Activated naive CD4-positive, alpha-beta T cell treated with anti-CD3 and anti-CD28 coated beads, Interleukin-2, amount 50 U/mL, for 24 hours (primary cell): Measurements from ENCODE around the gene CCR7.
"Not testable (repeated sequence)": the region's sequence is repeated elsewhere in the genome, so short reads cannot be mapped to it uniquely, and the experiment has no call there.

Source experiments
- H3K27ac Mint-ChIP-seq: one replicate; pipeline ENCODE4 v1.8.0; 2021; ENCODE audit warnings: mild to moderate bottlenecking, mixed read lengths
- H3K27me3 Mint-ChIP-seq: one replicate; pipeline ENCODE4 v1.8.0; 2021; ENCODE audit warnings: mixed read lengths
- H3K36me3 Mint-ChIP-seq: one replicate; pipeline ENCODE4 v1.8.0; 2021; ENCODE audit warnings: mixed read lengths
- H3K4me1 Mint-ChIP-seq: one replicate; pipeline ENCODE4 v1.8.0; 2021; ENCODE audit warnings: mixed read lengths
- H3K4me3 Mint-ChIP-seq: one replicate; pipeline ENCODE4 v1.8.0; 2021; ENCODE audit warnings: mild to moderate bottlenecking, mixed read lengths
- H3K9me3 Mint-ChIP-seq: one replicate; pipeline ENCODE4 v1.8.0; 2021; ENCODE audit warnings: mixed read lengths

Gene CCR7

DNA sequence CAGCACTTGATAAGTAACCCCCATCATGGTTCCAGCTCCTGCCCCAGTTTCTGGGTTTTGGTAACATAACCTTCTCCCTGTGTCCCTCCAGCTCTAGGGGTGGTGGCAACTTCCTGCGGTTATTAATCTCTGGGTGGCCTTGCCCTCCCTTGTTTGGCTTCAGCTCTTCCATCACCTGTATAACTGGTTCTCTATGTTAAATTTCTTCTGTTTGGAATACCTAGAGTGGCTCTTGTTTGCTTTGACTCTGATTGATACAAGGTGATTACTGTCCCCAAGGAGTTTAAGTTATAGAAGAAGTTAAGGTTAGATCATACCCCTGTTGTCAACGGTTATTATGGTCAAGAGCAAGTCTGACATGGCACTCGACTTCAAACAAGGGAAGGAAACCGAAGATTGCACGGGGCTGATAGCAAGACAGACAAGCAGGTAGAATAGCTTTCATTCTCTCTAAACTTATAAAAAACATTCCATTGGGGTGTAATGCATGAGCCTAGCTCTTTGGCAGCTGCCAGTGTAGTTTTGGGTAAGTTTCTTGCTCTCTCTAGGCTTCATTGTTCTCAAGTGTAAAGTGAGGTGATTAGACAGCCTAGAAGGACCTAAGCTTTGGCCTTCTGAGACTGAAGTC lies 11.0 kb upstream of the CCR7 start:
- Mint-ChIP-seq H3K27ac (peak overlapping the region; percentile 60), H3K9me3 (peaks cover 8% of the 10 kb centered on the region), H3K36me3 (peaks cover 20% of the 10 kb centered on the region), H3K27me3 (no peaks in the 10 kb centered on the region), H3K4me3 (peak overlapping the region; percentile 47), H3K4me1 (peaks cover 83% of the 10 kb centered on the region)

DNA sequence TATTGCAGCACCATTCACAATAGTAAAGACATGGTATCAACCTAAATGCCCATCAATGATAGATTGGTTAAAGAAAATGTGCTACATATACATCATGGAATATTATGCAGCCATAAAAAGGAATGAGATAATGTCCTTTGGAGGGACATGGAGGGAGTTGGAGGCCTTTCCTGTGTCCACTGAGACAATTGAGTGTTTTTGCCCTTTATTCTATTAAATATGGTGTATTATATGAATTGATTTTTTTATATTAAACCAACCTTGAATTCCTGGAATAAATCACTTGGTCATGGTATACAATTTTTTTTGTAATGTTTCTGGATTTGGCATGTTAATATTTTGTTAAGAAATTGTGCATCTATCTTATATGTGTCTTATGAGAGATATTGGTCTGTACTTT lies 9.0 kb upstream of the CCR7 start:
- peaks cover 23% of the 10 kb centered on the region for H3K36me3 Mint-ChIP-seq
- H3K9me3 Mint-ChIP-seq, result peaks cover 12% of the 10 kb centered on the region
- H3K27me3 Mint-ChIP-seq, result no peaks in the 10 kb centered on the region
- peaks cover 85% of the 10 kb centered on the region for H3K4me1 Mint-ChIP-seq
- no peak overlapping the region for H3K27ac Mint-ChIP-seq
- no peak overlapping the region for H3K4me3 Mint-ChIP-seq

DNA sequence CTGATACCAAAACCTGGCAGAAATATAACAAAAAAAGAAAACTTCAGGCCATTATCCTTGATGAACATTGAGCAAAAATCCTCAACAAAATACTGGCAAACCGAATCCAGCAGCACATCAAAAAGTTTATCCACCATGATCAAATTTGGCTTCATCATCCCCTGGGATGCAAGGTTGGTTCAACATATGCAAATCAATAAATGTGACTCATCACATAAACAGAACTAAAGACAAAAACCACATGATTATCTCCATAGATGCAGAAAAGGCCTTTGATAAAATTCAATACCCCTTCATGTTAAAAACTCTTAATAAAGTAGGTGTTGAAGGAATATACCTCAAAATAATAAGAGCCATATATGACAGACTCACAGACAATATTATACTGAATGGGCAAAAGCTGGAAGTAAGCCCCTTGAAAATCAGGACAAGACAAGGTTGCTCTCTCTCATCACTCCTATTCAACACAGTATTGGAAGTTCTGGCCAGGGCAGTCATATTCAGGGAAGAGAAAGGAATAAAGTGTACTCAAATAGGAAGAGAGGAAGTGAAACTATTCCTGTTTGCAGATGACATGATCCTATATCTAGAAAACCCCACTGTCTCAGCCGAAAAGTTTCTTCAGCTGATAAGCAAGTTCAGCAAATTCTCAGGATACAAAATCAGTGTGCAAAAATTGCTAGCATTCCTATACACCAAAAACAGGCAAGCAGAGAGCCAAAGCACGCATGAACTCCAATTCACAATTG lies 7.1 kb upstream of the CCR7 start:
- not testable (repeated sequence) for H3K4me3 Mint-ChIP-seq, H3K27me3 Mint-ChIP-seq, H3K27ac Mint-ChIP-seq
- Mint-ChIP-seq H3K9me3 (peaks cover 12% of the 10 kb centered on the region), H3K4me1 (peaks cover 82% of the 10 kb centered on the region), H3K36me3 (peaks cover 23% of the 10 kb centered on the region)

DNA sequence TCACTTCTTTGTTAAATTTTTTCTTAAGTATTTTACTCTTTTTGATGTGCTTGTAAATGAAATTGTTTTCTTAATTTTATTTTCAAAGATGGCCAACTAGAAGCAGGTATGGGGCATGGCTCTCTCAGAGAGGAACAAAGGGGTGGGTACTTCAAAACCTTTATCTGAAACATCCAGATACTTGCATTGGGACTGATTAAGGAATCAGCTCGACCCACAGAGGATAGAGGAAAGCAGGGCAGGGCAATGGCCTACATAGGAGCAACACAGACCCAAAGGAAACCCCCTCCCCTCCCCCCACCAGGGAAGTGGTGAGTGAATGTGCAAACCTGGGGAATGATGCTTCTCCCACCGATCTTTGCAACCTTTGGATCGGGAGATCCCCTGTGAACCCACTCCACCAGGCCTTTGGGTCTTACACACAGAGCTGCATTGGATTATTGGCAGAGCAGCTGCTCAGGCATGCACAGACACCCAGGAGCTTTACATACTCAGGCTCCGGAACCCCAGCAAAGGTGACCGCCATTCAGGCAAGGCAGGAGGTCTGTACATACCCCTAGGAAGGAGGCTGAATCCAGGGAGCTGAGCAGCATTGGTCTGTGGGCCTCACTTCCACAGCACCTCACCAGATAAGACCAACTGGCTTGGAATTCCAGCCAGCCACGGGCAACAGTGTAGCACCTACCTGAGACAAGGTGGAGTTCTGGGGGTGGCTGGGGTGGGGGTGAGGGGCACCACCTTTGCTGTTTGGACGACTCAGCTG lies 3.0 kb upstream of the CCR7 start:
- H3K9me3 Mint-ChIP-seq, result peaks cover 12% of the 10 kb centered on the region
- H3K27ac Mint-ChIP-seq, result peak overlapping the region; percentile 60
- peaks cover 16% of the 10 kb centered on the region for H3K36me3 Mint-ChIP-seq
- H3K4me1 Mint-ChIP-seq, result peaks cover 82% of the 10 kb centered on the region
- H3K27me3 Mint-ChIP-seq, result no peaks in the 10 kb centered on the region
- H3K4me3 Mint-ChIP-seq, result no peak overlapping the region

DNA sequence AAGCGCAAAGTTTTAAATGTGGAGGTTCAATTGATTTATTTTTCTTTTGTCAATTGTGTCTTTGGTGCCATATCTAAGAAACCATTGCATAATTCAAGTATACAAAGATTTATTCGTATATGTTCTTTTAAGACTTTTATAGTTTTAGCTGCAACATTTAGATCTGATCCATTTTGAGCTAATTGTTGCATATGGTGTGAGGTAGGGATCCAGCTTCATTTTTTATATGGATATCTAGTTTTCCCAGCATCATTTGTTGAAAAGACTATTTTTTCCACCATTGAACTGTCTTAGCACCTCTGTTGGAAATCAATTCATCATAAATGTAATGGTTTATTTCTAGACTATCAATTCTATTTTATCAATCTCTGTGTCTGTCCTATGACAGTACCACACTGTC lies 2.1 kb upstream of the CCR7 start:
- Mint-ChIP-seq H3K27me3 (no peaks in the 10 kb centered on the region), H3K9me3 (peaks cover 12% of the 10 kb centered on the region), H3K27ac (peak overlapping the region; percentile 82), H3K4me3 (peak overlapping the region; percentile 6), H3K4me1 (peaks cover 83% of the 10 kb centered on the region), H3K36me3 (peaks cover 24% of the 10 kb centered on the region)

DNA sequence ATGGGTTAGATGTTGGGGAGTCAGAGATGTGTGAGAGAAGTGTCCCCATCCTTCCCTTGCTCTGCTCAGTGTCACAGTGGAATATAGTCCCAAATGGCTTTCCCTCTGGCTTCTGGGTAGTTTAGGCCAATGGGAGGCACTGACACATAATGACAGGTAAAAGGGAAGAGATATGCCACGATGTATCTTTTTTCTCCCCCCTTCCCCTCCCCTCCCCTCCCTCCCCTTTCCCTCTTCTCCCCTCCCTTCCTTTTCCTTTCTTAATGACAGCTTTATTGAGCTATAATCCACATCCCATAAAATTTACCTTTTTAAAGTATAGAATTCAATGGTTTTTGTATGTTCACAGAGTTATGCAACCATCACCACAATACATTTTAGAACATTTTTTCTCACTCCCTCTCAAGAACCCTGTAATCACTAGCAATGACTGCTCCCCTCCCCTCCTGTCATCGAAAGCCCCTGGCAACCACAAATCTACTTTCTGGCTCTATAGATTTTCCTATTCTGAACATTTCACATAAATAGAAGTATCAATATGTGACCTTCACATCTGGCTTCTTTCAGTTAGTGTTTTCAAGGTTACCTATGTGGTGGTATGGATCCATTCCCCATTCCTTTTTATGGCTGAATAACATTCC lies 617 bp upstream of the CCR7 start:
- Mint-ChIP-seq H3K27ac (peak overlapping the region; percentile 100), H3K4me3 (peak overlapping the region; percentile 90), H3K27me3 (no peaks in the 10 kb centered on the region), H3K4me1 (peaks cover 79% of the 10 kb centered on the region), H3K9me3 (peaks cover under 1% of the 10 kb centered on the region), H3K36me3 (peaks cover 18% of the 10 kb centered on the region)

DNA sequence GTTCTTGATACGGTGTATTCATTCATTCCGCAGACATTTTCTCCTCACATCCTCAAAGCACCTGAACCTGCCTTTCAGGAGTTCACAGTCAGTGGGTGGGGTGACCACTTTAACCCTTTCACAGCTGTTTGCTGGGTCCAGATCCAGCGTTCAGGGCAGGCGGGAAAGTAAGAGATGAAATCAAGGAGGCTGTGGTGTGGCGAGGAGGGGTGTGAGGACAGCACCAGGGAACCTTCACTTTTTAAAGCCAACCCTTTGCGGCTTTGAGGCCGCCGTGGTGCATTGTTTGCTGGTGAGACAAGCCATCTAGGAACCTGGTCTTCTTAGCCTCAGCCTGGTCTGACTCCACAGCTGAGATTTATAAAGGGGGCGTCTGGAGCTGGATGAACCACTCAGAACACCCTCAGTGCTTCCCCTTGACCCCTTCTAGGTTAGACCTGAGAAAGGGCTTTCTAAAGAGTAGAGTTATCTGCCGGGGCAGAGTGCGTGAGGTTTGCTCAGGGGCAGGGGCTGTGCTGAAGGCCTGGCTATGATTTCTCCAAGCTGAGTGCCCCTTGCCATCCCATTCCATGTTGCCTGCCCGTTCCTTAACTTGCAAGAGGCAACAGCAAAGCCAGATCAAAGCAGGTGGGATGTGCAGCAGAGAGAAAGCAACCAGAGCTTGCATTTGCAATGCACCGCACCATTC lies 933 bp downstream of the CCR7 start:
- H3K9me3 Mint-ChIP-seq, result no peaks in the 10 kb centered on the region
- H3K36me3 Mint-ChIP-seq, result peaks cover 24% of the 10 kb centered on the region
- no peaks in the 10 kb centered on the region for H3K27me3 Mint-ChIP-seq
- H3K4me3 Mint-ChIP-seq, result peak overlapping the region; percentile 90
- peaks cover 77% of the 10 kb centered on the region for H3K4me1 Mint-ChIP-seq
- peak overlapping the region; percentile 98 for H3K27ac Mint-ChIP-seq

DNA sequence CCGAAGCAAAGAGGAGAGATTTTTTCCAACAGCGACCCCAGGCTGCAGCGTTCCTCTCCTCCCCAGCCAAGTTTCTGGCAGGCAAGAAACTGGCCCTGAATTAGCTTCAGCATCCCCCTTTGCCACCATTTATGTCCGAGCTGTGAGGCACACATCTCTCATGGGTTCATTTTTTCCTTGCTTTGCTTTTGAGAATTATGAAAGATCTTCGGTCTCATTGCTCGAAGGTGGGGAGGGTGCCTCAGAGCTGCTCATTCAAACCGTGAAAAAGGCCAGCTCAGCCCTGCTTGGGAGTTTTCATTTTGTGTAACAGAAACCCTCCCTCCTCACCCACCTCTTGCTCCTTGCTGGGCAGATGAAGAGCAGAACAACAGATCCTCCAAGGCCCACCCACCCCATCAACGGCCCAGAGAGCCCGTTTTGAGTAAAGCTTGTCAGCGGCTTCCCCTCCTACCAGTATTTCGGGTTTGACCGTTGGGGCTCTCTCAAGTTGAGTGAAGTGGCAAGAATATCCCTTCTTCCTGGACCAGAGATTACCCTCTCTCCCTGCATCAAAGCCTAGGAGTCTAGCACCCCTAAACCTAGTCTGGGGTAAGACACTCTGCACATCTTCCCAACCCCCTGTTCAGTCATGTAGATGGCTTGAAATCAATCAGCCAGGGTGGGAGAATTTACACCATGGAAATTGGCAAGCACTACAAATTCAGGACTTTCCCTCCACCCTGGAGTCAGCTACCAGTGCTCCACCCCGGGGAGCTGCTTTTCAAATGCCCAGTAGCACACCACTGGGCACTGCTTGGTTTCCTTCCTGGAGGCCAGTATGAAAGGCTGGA lies 1.8 kb downstream of the CCR7 start:
- H3K9me3 Mint-ChIP-seq, result no peaks in the 10 kb centered on the region
- H3K4me1 Mint-ChIP-seq, result peaks cover 80% of the 10 kb centered on the region
- peaks cover 27% of the 10 kb centered on the region for H3K36me3 Mint-ChIP-seq
- H3K4me3 Mint-ChIP-seq, result peak overlapping the region; percentile 90
- no peaks in the 10 kb centered on the region for H3K27me3 Mint-ChIP-seq
- peak overlapping the region; percentile 98 for H3K27ac Mint-ChIP-seq

DNA sequence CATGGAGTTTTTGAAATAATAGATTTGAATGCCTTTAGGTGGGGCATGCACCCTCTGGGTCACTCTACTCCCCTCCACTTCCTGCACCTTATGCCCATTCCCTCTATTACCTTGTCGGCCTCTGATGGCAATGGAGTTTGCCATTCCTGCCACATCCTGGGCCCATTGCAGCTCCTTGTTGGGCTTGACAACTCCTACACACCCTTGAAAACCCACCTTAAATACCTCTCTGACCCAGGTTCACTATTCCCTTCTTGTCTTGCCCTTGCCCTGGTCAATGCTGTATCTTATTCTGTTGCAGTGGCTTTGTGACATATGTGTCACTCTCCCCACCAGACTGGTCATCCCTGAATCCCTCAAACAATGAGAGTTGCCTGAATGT lies 2.4 kb downstream of the CCR7 start:
- Mint-ChIP-seq H3K27ac (peak overlapping the region; percentile 98), H3K36me3 (peaks cover 28% of the 10 kb centered on the region), H3K4me1 (peaks cover 79% of the 10 kb centered on the region), H3K9me3 (no peaks in the 10 kb centered on the region), H3K27me3 (no peaks in the 10 kb centered on the region), H3K4me3 (peak overlapping the region; percentile 90)

DNA sequence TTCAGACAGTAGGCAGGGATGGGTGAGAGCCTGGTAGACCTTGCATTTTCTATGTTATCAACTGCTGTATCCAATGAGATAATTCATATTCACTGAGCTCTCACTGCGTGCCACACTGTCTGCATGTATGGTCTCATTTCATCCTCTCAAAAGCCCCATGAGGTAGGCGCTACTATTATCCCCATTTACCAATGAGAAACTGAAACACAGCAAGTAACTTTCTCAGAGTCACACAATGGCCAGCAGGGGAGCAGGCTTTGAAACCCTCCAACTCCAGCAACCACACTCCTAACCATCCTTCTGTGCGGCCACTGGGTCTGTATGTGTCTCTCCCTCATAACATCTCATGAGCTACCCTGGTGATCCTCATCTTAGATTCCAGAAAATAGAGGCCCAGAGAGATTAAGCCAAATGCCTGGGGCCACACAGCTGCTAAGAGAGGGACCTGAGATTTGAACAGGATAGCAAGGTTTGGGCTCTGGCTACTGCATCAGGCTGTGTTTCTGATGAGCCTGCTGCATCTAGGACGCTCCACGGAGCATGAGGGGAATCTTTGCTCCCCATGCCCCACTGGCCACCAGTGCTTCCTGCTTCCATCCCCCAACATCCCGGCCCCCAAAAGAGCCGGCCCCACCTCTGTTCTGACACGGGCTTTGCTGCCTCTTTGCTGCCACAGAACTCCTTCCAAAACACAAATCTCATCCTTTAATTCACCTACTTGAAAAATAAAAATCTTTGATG lies 3.2 kb downstream of the CCR7 start:
- peaks cover 29% of the 10 kb centered on the region for H3K36me3 Mint-ChIP-seq
- peak overlapping the region; percentile 98 for H3K27ac Mint-ChIP-seq
- no peaks in the 10 kb centered on the region for H3K9me3 Mint-ChIP-seq
- H3K27me3 Mint-ChIP-seq, result no peaks in the 10 kb centered on the region
- peak overlapping the region; percentile 90 for H3K4me3 Mint-ChIP-seq
- H3K4me1 Mint-ChIP-seq, result peaks cover 79% of the 10 kb centered on the region

DNA sequence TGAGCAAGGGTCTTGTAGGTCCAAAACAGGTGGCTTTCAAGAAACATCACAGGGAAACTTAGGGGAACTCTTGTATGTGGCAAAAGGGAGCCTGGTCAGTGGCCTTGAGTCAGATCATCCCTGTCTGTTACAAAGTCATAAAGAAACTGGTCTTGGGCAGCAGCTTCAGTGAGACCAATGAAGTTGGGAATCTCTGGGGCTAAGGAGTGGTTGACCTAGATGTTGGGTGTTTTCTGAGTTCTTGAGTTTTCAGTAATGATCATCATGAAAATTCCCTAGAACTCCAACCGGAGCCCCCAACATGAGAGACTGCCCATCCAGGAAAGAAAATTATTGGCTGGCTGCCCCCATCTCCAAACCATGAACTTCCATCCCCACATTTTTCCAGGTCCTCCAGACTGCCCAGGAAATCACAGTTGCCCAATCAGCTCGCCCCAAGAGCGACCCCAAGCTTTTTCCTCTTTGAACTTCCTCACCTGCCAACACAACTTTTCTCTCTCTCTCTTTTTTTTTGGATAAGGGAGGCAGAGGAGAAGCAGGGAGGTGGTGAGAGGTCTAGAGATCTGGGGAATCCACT lies 3.9 kb downstream of the CCR7 start:
- peak overlapping the region; percentile 98 for H3K27ac Mint-ChIP-seq
- H3K27me3 Mint-ChIP-seq, result no peaks in the 10 kb centered on the region
- peaks cover 81% of the 10 kb centered on the region for H3K4me1 Mint-ChIP-seq
- peaks cover 34% of the 10 kb centered on the region for H3K36me3 Mint-ChIP-seq
- no peaks in the 10 kb centered on the region for H3K9me3 Mint-ChIP-seq
- H3K4me3 Mint-ChIP-seq, result peak overlapping the region; percentile 90

DNA sequence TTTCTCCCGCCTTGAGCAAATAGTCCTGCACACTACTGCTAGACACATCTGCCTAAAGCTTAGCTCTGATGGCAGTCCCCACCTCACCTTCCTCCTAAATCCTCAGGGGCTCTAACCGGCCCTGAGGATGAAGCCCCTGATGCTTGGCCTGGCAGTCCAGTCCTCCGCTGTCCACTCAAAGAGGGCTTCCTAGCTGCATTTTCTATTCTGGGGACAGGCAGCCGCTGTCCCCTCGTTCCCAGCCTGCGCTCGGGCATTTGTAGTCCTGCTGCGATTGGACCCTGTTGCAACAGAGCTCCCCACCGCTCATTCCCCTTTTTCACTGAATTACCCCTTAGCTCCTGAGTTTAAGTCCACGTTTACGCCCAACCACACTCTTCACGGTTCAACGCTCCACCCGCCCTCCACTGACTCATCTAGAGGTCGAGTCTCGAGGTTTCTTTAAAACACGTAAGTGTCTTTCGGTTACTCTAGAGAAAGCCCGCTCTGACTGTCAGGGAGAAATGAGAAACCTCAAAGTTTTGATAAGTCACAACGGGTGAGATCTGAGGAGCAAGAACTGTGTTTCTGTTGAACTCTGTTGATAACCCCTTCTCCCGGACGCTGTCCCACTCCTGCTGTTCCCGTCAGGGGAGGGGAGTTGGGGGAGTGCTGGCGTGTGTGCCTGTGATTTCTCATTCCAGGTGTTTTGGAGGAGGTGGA lies 4.5 kb downstream of the CCR7 start:
- Mint-ChIP-seq H3K36me3 (peaks cover 35% of the 10 kb centered on the region), H3K4me1 (peaks cover 81% of the 10 kb centered on the region), H3K9me3 (no peaks in the 10 kb centered on the region), H3K4me3 (peak overlapping the region; percentile 90), H3K27ac (peak overlapping the region; percentile 98), H3K27me3 (no peaks in the 10 kb centered on the region)

DNA sequence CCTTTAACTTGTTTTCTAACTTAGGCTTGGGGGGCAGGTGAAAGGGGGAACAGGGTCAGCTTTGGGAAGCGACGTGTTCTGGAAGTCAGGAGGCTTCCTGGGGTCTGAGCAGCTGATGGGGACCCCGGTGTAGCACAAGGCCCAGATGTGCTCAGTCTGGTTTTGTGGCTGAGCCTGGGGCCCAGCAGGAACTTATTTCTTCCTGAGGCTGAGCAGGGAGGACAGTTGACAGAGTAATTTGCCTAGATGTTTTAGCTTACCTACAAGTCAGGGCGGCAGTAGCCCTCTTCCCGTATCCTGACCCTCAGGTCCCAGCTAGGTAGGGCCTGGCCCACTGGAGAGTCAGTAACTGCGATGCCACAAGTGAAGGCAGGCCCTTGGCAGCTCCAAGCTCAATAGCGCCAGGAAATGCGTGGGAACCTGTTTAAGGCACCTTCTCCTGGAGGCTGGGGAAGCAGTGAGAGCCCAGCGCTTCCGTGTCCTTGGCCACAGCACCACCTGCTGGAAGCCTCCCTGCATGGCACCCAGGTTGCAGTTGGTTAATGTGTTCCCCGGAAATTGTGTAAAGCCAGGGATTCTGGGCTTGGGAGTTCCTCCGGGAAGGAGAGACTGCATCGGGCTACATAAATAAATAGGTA lies 5.2 kb downstream of the CCR7 start:
- no peaks in the 10 kb centered on the region for H3K9me3 Mint-ChIP-seq
- H3K27ac Mint-ChIP-seq, result peak overlapping the region; percentile 98
- peak overlapping the region; percentile 90 for H3K4me3 Mint-ChIP-seq
- no peaks in the 10 kb centered on the region for H3K27me3 Mint-ChIP-seq
- peaks cover 37% of the 10 kb centered on the region for H3K36me3 Mint-ChIP-seq
- H3K4me1 Mint-ChIP-seq, result peaks cover 84% of the 10 kb centered on the region
